Measurements from ENCODE around the gene GPR35.

GPR35 gene

GRCh38 chr2:240635121-240635997 lies 10.1 kb downstream of the GPR35 start:
- Histone ChIP-seq H3K4me1 (no peaks in the 10 kb centered on the region), H3K9me3 (ENCODE audit: control insufficient read depth, low read length) (no peaks in the 10 kb centered on the region), H2AFZ (no peak overlapping the region), H3K79me2 (no peaks in the 10 kb centered on the region), H3K36me3 (ENCODE audit: control insufficient read depth, insufficient read depth, low read length) (no peaks in the 10 kb centered on the region), H3K4me2 (ENCODE audit: low read length) (no peak overlapping the region), H3K4me3 (ENCODE audit: low read depth, low read length) (no peak overlapping the region), H3K9ac (no peak overlapping the region), H3K27me3 (ENCODE audit: control insufficient read depth, insufficient read depth, low read length) (no peaks in the 10 kb centered on the region), H3K27ac (no peak overlapping the region)
- no peak for TF ChIP-seq CTCF (IDR thresholded peaks at IDR 0.05)

- H3K9me3 ChIP-seq (ENCODE audit: control insufficient read depth, low read length) = no peaks in the 10 kb centered on the region
- TF ChIP-seq CTCF (IDR thresholded peaks at IDR 0.05) = no peak
- H3K9ac ChIP-seq = no peak overlapping the region
- H2AFZ ChIP-seq = no peak overlapping the region
- H3K4me1 ChIP-seq = no peaks in the 10 kb centered on the region
- H3K79me2 ChIP-seq = no peaks in the 10 kb centered on the region
- no peaks in the 10 kb centered on the region for H3K36me3 ChIP-seq (ENCODE audit: control insufficient read depth, insufficient read depth, low read length)
- no peaks in the 10 kb centered on the region for H3K27me3 ChIP-seq (ENCODE audit: control insufficient read depth, insufficient read depth, low read length)
- no peak overlapping the region for H3K27ac ChIP-seq
- no peak overlapping the region for H3K4me2 ChIP-seq (ENCODE audit: low read length)
- H3K4me3 ChIP-seq (ENCODE audit: low read depth, low read length) = no peak overlapping the region
These were observed 10.8 kb downstream of the GPR35 start for GRCh38 chr2:240635998-240636547.

- Histone ChIP-seq H3K27me3 (ENCODE audit: control insufficient read depth, insufficient read depth, low read length) (no peaks in the 10 kb centered on the region), H3K79me2 (no peaks in the 10 kb centered on the region), H3K9me3 (ENCODE audit: control insufficient read depth, low read length) (no peaks in the 10 kb centered on the region), H3K36me3 (ENCODE audit: control insufficient read depth, insufficient read depth, low read length) (no peaks in the 10 kb centered on the region), H3K4me2 (ENCODE audit: low read length) (no peak overlapping the region), H2AFZ (no peak overlapping the region), H3K4me1 (no peaks in the 10 kb centered on the region), H3K4me3 (ENCODE audit: low read depth, low read length) (no peak overlapping the region), H3K27ac (no peak overlapping the region), H3K9ac (no peak overlapping the region)
- no peak for TF ChIP-seq CTCF (IDR thresholded peaks at IDR 0.05)
These were observed 11.4 kb downstream of the GPR35 start for GRCh38 chr2:240636563-240637115.

GRCh38 chr2:240637116-240637900 lies 12.0 kb downstream of the GPR35 start:
- Histone ChIP-seq H3K79me2 (no peaks in the 10 kb centered on the region), H2AFZ (no peak overlapping the region), H3K9me3 (ENCODE audit: control insufficient read depth, low read length) (no peaks in the 10 kb centered on the region), H3K36me3 (ENCODE audit: control insufficient read depth, insufficient read depth, low read length) (no peaks in the 10 kb centered on the region), H3K27me3 (ENCODE audit: control insufficient read depth, insufficient read depth, low read length) (no peaks in the 10 kb centered on the region), H3K4me3 (ENCODE audit: low read depth, low read length) (no peak overlapping the region), H3K9ac (no peak overlapping the region), H3K4me1 (no peaks in the 10 kb centered on the region), H3K4me2 (ENCODE audit: low read length) (no peak overlapping the region), H3K27ac (no peak overlapping the region)
- no peak for TF ChIP-seq CTCF (IDR thresholded peaks at IDR 0.05)

Data from parathyroid adenoma (tissue), 2 donors.